GM12878 (cell line): ENCODE measurements around the gene ODAM. TPM values are rescaled to one million over a fixed set of nuclear protein-coding genes. Genes with fewer than 3 reads are reported as not detected.
"Not testable (repeated sequence)": the region's sequence is repeated elsewhere in the genome, so short reads cannot be mapped to it uniquely, and the experiment has no call there.

ENCODE experiments used
- ATAC-seq: fragments of 200-7000 bp; cut with Tn5 transposase; 3 replicates; pipeline ENCODE4 v1.9.1; 2020; ENCODE audit warnings: mild to moderate bottlenecking, moderate library complexity
- BruUV-seq: library from RNA; stranded (reverse); fragments of 400-500 nt; replicated peaks from 2 replicates; lab custom pipeline; 2021; lab: Mats Ljungman, UMichigan
- CTCF ChIA-PET: fragments of 300-600 bp; sonication (Branson Sonifier 250); formaldehyde crosslinking; extraction: SDS; loops from one replicate; lab custom pipeline; 2021; ENCODE audit warnings: inconsistent platforms; lab: Yijun Ruan, JAX
- POLR2A ChIA-PET: fragments of 350-600 bp; formaldehyde crosslinking; extraction: SDS; loops from one replicate; lab custom pipeline; 2021; ENCODE audit warnings: inconsistent platforms; lab: Charles Lee
- RAD21 ChIA-PET: fragments of 300-600 bp; sonication (Branson Sonifier 250); formaldehyde crosslinking; loops from one replicate; lab custom pipeline; 2023; ENCODE audit warnings: antibody characterized with exemption; ENCODE audit not compliant: unreplicated experiment; lab: Charles Lee
- SMC1A ChIA-PET: fragments of 300-600 bp; sonication (Branson Sonifier 250); formaldehyde crosslinking; loops from one replicate; lab custom pipeline; 2023; ENCODE audit not compliant: unreplicated experiment, uncharacterized antibody; lab: Charles Lee
- DNase-seq: peaks from one replicate; pipeline ENCODE4 v3.0.0-alpha.2; 2011; ENCODE audit warnings: low read depth, low spot score
- FAIRE-seq: peaks from 3 replicates; lab custom pipeline; 2011; peaks lifted over from hg19 to GRCh38; lab: Jason Lieb, UNC
- H2AFZ ChIP-seq: 2 replicates; pipeline ENCODE4 v1.6.0; 2011; ENCODE audit warnings: low read depth, low read length, control low read depth; ENCODE audit not compliant: control insufficient read depth
- H3K27ac ChIP-seq: 2 replicates; pipeline ENCODE4 v1.5.1; 2011; ENCODE audit warnings: control low read depth; ENCODE audit not compliant: control insufficient read depth, insufficient read depth
- H3K27me3 ChIP-seq, 2 experiments: replicated peaks in 1 of 2; 2 replicates each; pipeline versions ENCODE4 v1.6.0 to v1.6.1; 2011; ENCODE audit warnings: low read length in 1 of 2; ENCODE audit not compliant: control insufficient read depth in 2 of 2, insufficient read depth in 2 of 2
- H3K36me3 ChIP-seq, 2 experiments: 2 replicates each; pipeline ENCODE4 v1.5.1; 2011; ENCODE audit warnings: low read length in 1 of 2; ENCODE audit not compliant: control insufficient read depth in 2 of 2, insufficient read depth in 2 of 2
- H3K4me1 ChIP-seq: 2 replicates; pipeline ENCODE4 v1.6.1; 2011; ENCODE audit warnings: mild to moderate bottlenecking, low read length, moderate library complexity, mixed read lengths; ENCODE audit not compliant: control insufficient read depth, insufficient read depth
- H3K4me2 ChIP-seq: 2 replicates; pipeline ENCODE4 v1.6.0; 2011; ENCODE audit warnings: control low read depth; ENCODE audit not compliant: control insufficient read depth, insufficient read depth
- H3K4me3 ChIP-seq: fragments of 200-600 bp; sonication (generic); 2 replicates; pipeline ENCODE4 v1.5.1; 2016
- H3K79me2 ChIP-seq: 2 replicates; pipeline ENCODE4 v1.6.0; 2011; ENCODE audit warnings: low read length; ENCODE audit not compliant: control insufficient read depth, insufficient read depth
- H3K9ac ChIP-seq: 2 replicates; pipeline ENCODE4 v1.8.0; 2011; ENCODE audit warnings: low read length, control low read depth, mixed read lengths; ENCODE audit not compliant: control insufficient read depth, insufficient read depth
- H3K9me3 ChIP-seq: replicated peaks from 3 replicates; pipeline ENCODE4 v1.5.1; 2011; ENCODE audit warnings: mild to moderate bottlenecking, low read length; ENCODE audit not compliant: control insufficient read depth, insufficient read depth
- H4K20me1 ChIP-seq: 2 replicates; pipeline ENCODE4 v1.6.0; 2011; ENCODE audit not compliant: control insufficient read depth, insufficient read depth
- BHLHE40 ChIP-seq, 2 experiments: fragments of 450-650 bp in 1 of 2; IDR thresholded peaks; 2 replicates each; pipeline ENCODE4 v1.6.1; 2011 to 2017; ENCODE audit warnings: low read depth in 2 of 2, borderline replicate concordance in 1 of 2, improper control_type of control experiment in 1 of 2, low read length in 1 of 2, mild to moderate bottlenecking in 1 of 2
- ESRRA ChIP-seq: IDR thresholded peaks from 2 replicates; pipeline ENCODE4 v1.6.1; 2012; ENCODE audit warnings: mild to moderate bottlenecking, low read length, improper control_type of control experiment
- HDAC2 ChIP-seq: fragments of 200-600 bp; sonication (generic); IDR thresholded peaks from 2 replicates; pipeline ENCODE4 v1.6.1; 2017
- HDAC6 ChIP-seq: fragments of 200-600 bp; sonication (generic); IDR thresholded peaks from one replicate; pipeline ENCODE4 v1.8.0; 2017; ENCODE audit warnings: antibody characterized with exemption; ENCODE audit not compliant: unreplicated experiment
- MEF2B ChIP-seq: fragments of 450-650 bp; IDR thresholded peaks from 2 replicates; pipeline ENCODE4 v1.6.1; 2018; ENCODE audit warnings: mild to moderate bottlenecking, moderate library complexity; ENCODE audit not compliant: partially characterized antibody, poor library complexity, severe bottlenecking
- MTA2 ChIP-seq: fragments of 450-650 bp; IDR thresholded peaks from 2 replicates; pipeline ENCODE4 v1.6.1; 2016; ENCODE audit warnings: low read depth, mild to moderate bottlenecking, moderate library complexity
- NR2F1 ChIP-seq: fragments of 450-650 bp; conservative IDR thresholded peaks from 2 replicates; pipeline ENCODE4 v1.6.1; 2017; ENCODE audit warnings: mild to moderate bottlenecking
- POLR2AphosphoS5 ChIP-seq: IDR thresholded peaks from 2 replicates; pipeline ENCODE4 v1.6.1; 2011; ENCODE audit warnings: mild to moderate bottlenecking, low read length, inconsistent platforms
- RAD21 ChIP-seq: IDR thresholded peaks from 2 replicates; pipeline ENCODE4 v1.6.1; 2011; ENCODE audit warnings: mild to moderate bottlenecking, low read depth, low read length, moderate library complexity; ENCODE audit not compliant: insufficient read depth
- RELA ChIP-seq: fragments of 450-650 bp; IDR thresholded peaks from 2 replicates; pipeline ENCODE4 v1.8.0; 2014; ENCODE audit warnings: borderline replicate concordance; ENCODE audit not compliant: partially characterized antibody
- SMC3 ChIP-seq: IDR thresholded peaks from 2 replicates; pipeline ENCODE4 v1.6.1; 2011; ENCODE audit warnings: low read length, improper control_type of control experiment, borderline replicate concordance
- SREBF1 ChIP-seq: IDR thresholded peaks from 2 replicates; pipeline ENCODE4 v1.6.1; 2012; ENCODE audit warnings: mild to moderate bottlenecking, low read length
- SREBF2 ChIP-seq: IDR thresholded peaks from 2 replicates; pipeline ENCODE4 v1.6.1; 2012; ENCODE audit warnings: mild to moderate bottlenecking, low read length
- SRF ChIP-seq, 2 experiments: IDR thresholded peaks; 2 replicates each; pipeline ENCODE4 v1.6.1; 2011; ENCODE audit warnings: low read depth in 2 of 2, low read length in 2 of 2, mild to moderate bottlenecking in 1 of 2, moderate library complexity in 1 of 2
- TCF12 ChIP-seq: IDR thresholded peaks from 2 replicates; pipeline ENCODE4 v1.6.1; 2011; ENCODE audit warnings: low read depth, mild to moderate bottlenecking, low read length
- ZNF274 ChIP-seq: IDR thresholded peaks from one replicate; pipeline ENCODE4 v1.8.0; 2011; ENCODE audit not compliant: insufficient read length, insufficient read depth
- WGBS: methylation state at CpG from one replicate; pipeline ENCODE4 v1.1.6; 2016; ENCODE audit warnings: low lambda C conversion rate; ENCODE audit not compliant: insufficient replicate concordance, insufficient coverage; ENCODE audit errors: missing lambda C conversion rate; 5-methylcytosine and 5-hydroxymethylcytosine counted together
- in situ Hi-C: fragments of 300-500 bp; cut with MboI; formaldehyde crosslinking; loops from 9 replicates; pipeline ENCODE4 v1.14.3; 2018; ENCODE audit warnings: mixed read lengths
- intact Hi-C: fragments of 100-400 bp; cut with micrococcal nuclease; formaldehyde crosslinking; loops from one replicate; pipeline ENCODE4 v1.14.2; 2022; ENCODE audit not compliant: unreplicated experiment
- polyA plus RNA-seq, 11 experiments: library from polyadenylated mRNA; depleted of rRNA in 4 of 11; unstranded in 6 of 11; stranded (reverse) in 5 of 11; fragments of >200 nt; fragmentation: Nextera tagmentation in 4 of 11; fragmentation: Illumina TruSeq in 1 of 11; extraction: Ambion mirVana in 4 of 11; extraction: Trizol in 1 of 11; gene quantifications; 1 replicate in 1 of 11; 2 replicates in 10 of 11; pipeline versions ENCODE4 v1.2.1 to v1.2.3, GENCODE V29; 2011 to 2016; ENCODE audit warnings: inconsistent platforms in 2 of 11, missing spikeins in 2 of 11, low read depth in 1 of 11
- total RNA-seq, 4 experiments: library from RNA; depleted of rRNA in 3 of 4; stranded (reverse); fragments of >200 nt in 3 of 4; fragmentation: Illumina TruSeq in 1 of 4; extraction: Trizol in 1 of 4; gene quantifications; 2 replicates each; pipeline versions ENCODE4 v1.2.1 to v1.2.3, GENCODE V29; 2013 to 2021
- TF ChIP-seq, protein P1 (sequence below): IDR thresholded peaks from 2 replicates; pipeline ENCODE4 v1.6.1; 2011; ENCODE audit warnings: borderline replicate concordance, low read depth, mild to moderate bottlenecking, moderate library complexity, mixed read lengths, low read length; ENCODE audit not compliant: insufficient read depth; ENCODE audit errors: extremely low read length

Gene ODAM
- total and polyA plus RNA-seq, 10 of the 15 experiments (the other 5 are each of a cell fraction or from before 2014, with no cell fraction given): not detected

DNA sequence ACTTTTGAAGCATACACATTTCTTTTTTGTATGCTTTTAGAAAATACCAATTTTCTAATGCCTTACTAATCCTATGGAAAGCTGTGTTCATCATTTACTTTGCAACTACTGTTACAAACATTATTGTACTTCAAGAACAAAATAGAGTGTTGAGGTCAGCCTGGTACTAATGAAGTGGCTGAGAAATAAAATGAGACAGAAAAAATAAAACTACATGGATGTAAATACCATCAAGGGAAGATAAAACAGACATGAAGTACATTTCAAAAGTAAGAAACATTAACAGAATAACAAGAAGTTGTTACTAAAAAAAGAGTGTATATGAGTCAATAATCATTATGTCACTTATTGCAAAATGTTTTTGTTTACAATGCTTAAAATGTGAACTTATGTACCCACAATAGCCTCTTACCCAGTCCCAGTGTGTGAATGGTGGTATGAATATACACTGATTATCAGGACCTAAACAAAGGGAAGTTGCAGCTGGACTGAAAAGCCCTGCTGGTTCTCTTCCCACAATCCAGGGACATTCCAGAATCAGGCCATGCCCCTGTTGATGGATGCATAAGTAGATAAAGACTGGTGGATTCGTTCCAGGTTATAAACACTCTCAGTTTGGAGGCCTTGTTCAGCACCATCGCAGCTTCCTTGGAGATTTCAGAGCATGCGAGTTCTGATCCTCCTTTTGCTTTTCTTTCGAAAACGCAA lies 44.5 kb downstream of the ODAM start (continued):
- TF ChIP-seq ESRRA (no peak), RELA (no peak)

GRCh38 chr4:70242297-70242696 lies 46.8 kb downstream of the ODAM start, which contains the start of gene CSN3:
Gene CSN3 (plus strand): TSS chr4:70242597. CDS start chr4:70244820, 2,223 bp downstream.
- SMC1A ChIA-PET: interaction anchor here (1.6 kb wide), 1 partner anchor 264 kb away, joined by 3 read pairs; no protein-coding TSS in a partner anchor
- RAD21 ChIA-PET, H4K20me1 ChIP-seq, H3K27ac ChIP-seq, H3K9ac ChIP-seq, H2AFZ ChIP-seq, DNase-seq, H3K4me1 ChIP-seq, POLR2A ChIA-PET, ATAC-seq, H3K36me3 ChIP-seq, intact Hi-C loops, in situ Hi-C loops, CTCF ChIA-PET, H3K4me2 ChIP-seq, FAIRE-seq, H3K4me3 ChIP-seq, H3K79me2 ChIP-seq, H3K9me3 ChIP-seq, BruUV-seq, H3K27me3 ChIP-seq: not testable (repeated sequence)
- WGBS: 2% methylated on average over 3 of the region's 3 CpGs

- DNase-seq (no peak), ATAC-seq (no peak), FAIRE-seq (no peak)
- BruUV-seq: no TSS peak
- intact Hi-C loops: no loop called here
- WGBS: 26% methylated on average over 4 of the region's 4 CpGs
- H3K79me2 ChIP-seq: no peaks in the 10 kb centered on the region
- CTCF ChIA-PET: no interaction called here
- no peak overlapping the region for H2AFZ ChIP-seq
- no peaks in the 10 kb centered on the region for H3K27me3 ChIP-seq
- in situ Hi-C loops: no loop called here
- POLR2A ChIA-PET: no interaction called here
- SMC1A ChIA-PET: no interaction called here
- no peaks in the 10 kb centered on the region for H3K4me1 ChIP-seq
- no peaks in the 10 kb centered on the region for H4K20me1 ChIP-seq
- no peak overlapping the region for H3K27ac ChIP-seq
- H3K36me3 ChIP-seq: no peaks in the 10 kb centered on the region
- no peaks in the 10 kb centered on the region for H3K9me3 ChIP-seq
- no peak overlapping the region for H3K9ac ChIP-seq
- no peak overlapping the region for H3K4me3 ChIP-seq
- TF ChIP-seq TCF12 (no peak), HDAC2 (no peak), HDAC6 (no peak), SREBF2 (no peak), RELA (no peak), SREBF1 (no peak), ZNF274 (no peak), RAD21 (no peak), POLR2AphosphoS5 (no peak), MEF2B (no peak), NR2F1 (no peak), SMC3 (no peak), SRF (IDR thresholded peaks at IDR 0.05; ENCODE audit: low read depth in 2 of 2, low read length in 2 of 2) (no peak), BHLHE40 (IDR thresholded peaks at IDR 0.05; ENCODE audit: borderline replicate concordance in 1 of 2, low read depth in 2 of 2, low read length in 1 of 2) (no peak), MTA2 (no peak)
- TF ChIP-seq, protein P1, sequence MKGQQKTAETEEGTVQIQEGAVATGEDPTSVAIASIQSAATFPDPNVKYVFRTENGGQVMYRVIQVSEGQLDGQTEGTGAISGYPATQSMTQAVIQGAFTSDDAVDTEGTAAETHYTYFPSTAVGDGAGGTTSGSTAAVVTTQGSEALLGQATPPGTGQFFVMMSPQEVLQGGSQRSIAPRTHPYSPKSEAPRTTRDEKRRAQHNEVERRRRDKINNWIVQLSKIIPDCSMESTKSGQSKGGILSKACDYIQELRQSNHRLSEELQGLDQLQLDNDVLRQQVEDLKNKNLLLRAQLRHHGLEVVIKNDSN: no peak
- TF ChIP-seq, all 136 proteins: peak for 0
- RAD21 ChIA-PET: no interaction called here
- H3K4me2 ChIP-seq: no peak overlapping the region
These were observed 47.6 kb downstream of the ODAM start for GRCh38 chr4:70243091-70243490.
